ENCODE measurements around the gene PLEKHB1. TPM values are rescaled to one million over a fixed set of nuclear protein-coding genes. Genes with fewer than 3 reads are reported as not detected.

Gene PLEKHB1
- polyA plus RNA-seq, 5 donors, result 10.4 to 36.8 (median 11.3) TPM

DNA sequence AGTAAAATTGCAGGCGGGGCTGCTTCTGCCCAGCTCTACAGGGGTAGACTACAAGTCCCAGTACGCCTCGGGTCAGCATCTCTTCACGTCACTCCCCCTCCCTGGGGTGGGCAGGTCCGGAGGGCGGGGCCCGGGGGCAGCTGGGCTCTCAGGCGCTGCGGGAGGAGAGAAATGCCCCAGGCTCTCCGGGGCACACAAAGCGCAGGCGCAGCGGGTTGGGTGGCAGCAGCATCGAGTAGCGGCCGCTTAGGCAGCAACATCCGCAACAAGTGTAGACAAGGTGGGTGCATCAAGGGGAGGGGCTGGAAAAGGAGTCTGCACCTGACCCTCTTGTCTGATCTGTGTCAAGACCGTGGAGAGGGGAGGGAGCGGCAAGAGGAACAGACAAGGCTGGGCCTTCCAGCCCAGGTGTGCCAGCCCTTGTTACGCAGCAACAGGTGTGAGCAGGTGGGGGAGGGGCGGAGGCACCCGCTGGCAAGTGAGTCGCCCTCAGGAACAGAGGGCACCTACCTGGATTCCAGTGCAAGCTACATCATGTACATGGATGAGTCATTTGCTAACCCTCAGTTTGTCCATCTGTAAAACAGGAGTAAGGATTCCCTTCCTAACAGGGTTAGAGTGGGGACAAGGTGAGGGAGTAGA lies 1.2 kb downstream of the PLEKHB1 start:
- peak; percentile 62 to 64 for DNase-seq

GRCh38 chr11:73648121-73648520 lies 1.7 kb downstream of the PLEKHB1 start:
- no peak for DNase-seq

- no peak for DNase-seq
Observed at GRCh38 chr11:73648571-73649046, 2.2 kb downstream of the PLEKHB1 start.

DNA sequence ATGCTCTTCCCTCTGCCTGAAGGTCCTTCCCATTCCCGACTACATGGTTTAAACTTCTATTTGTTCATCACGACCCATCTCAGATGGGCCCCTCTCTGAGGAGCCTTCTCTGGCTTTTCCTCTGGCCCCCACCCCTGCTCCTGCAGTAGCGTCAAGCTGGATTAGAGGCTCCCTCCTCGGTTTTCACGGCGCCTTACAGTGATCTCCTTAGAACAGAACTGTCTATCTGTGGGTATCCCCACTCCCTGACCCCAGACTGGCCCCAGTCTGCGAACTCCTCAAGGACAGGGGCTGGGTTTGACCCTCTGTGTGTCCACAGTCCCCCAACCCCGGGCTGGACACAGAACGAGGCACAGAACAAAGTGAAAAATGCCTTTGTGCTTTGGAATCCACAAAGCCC lies 2.8 kb downstream of the PLEKHB1 start:
- no peak for DNase-seq

GRCh38 chr11:73650400-73650799 lies 4.0 kb downstream of the PLEKHB1 start:
- DNase-seq, result no peak

GRCh38 chr11:73651252-73651651 lies 4.9 kb downstream of the PLEKHB1 start:
- DNase-seq, result no peak

GRCh38 chr11:73651661-73652045 lies 5.3 kb downstream of the PLEKHB1 start:
- DNase-seq, result no peak

DNA sequence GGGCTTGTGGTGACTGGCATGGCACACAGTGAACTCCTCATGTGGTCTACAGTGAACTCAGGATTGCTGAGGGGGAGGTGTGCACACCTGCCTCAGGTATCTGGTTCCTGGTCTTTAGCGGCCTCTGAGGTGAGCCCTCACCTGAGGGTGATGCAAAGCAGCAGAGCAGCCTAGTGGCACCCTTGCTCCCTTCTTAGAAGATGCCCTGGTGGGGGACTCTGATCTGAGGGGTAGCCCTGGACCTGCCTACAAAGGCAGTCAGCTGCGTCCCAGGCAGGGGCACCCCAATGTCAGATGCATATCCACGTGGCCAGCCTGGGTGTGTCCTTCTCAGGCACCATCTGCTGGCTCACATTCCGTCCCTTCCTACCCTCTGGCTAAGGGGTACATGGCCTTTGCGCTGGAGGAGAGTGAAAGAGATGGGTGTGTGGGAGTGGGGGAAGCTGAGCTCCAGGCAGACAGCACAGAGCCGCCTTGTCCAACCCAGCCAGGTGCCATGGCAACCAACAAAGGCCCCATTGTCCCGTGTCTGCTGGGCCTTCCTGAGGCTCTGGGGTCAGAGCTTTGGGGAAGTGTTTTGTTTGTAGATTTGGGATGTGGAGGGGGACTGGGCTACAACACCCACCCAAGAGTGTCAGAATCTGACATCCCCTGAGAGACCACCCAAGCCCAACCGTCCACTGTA lies 5.8 kb downstream of the PLEKHB1 start:
- peak in 1 of 2 donors; percentile 18 for DNase-seq

GRCh38 chr11:73652856-73653559 lies 6.6 kb downstream of the PLEKHB1 start:
- DNase-seq, result no peak

GRCh38 chr11:73653996-73654395 lies 7.6 kb downstream of the PLEKHB1 start:
- no peak for DNase-seq

DNA sequence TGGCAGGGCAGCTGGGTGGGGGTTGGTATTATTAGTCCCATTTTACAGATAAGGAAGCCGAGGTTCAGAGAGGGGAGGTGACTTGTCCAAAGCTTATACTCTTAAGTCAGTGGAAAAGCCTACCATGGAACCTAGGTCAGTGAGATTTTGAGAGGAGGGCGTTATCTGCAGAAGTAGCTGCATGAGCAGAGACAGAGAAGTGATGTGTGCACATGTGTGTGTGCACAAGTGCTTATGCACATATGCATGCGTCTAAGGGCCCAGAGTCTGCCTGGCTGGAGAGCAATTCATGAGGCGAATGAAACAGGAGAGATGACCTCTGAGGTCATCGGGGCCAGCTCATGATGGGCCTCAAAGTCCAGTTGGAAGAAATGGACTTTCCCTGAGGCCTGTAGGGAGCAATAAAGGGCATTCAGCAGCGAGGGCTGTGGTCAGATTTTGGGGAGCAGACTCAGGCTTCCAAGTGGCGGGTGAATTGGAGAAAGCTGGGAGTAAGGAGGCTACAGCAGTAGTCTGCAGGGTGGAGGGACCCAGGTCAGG lies 8.2 kb downstream of the PLEKHB1 start:
- no peak for DNase-seq

DNA sequence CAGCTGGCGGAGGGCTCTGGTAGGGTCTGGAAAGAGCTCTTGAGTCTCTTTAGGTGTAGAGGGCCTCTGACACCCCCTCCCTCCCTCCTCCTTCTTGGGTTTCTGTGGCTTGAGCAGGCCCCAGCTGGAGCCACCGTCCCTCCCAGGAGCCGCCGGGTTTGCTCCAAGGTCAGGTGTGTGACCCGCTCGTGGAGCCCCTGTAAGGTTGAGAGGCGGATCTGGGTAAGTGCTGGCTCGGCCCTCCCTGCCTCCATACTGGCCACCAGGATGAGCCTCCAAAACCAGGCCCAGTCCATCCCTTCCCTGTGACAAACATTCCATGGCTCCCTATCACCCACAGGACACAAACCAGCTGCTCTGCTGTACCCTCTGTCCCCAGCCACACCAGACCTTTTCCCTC lies 9.3 kb downstream of the PLEKHB1 start:
- DNase-seq, result no peak

GRCh38 chr11:73656985-73657384 lies 10.6 kb downstream of the PLEKHB1 start:
- no peak for DNase-seq

DNA sequence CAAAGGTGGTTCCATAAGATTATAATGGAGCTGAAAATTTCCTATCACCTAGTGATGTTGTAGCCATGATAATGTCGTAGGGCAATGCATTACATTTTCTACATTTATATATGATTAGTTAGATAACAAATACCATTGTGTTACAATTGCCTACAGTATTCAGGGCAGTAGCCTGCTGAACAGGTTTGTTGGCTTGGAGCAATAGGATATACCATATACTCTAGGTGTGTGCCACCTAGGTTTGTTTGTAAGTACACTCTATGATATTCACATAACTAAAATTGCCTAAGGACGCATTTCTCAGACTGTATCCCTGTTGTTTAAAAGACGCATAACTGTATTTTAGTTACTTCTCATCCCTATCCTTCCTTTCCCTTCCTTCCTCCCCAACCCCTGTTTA lies 13.6 kb downstream of the PLEKHB1 start:
- DNase-seq, result no peak

DNA sequence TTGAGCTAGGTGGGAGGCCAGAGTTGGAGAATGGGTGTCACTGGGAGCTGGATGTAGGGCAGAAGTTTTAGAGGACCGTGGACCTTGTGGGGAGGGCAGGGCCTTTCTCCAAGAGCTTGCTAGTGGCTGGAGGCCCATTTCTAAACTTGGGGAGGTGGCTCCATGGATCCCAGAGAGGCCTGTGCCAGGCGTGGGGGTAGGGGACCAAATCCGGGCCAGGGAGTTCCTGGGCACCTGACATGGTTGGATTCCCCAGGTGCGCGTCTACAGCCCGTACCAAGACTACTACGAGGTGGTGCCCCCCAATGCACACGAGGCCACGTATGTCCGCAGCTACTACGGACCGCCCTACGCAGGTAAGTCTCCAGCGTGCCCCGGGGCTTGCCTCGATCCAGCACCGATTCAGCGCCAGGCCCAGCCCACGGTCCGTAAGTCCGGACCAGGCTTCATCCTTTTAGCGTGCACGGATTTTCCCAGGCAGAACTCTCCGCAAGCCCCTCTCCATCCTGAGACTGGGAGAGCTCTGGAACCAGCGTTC lies 14.2 kb downstream of the PLEKHB1 start:
- DNase-seq, result peak in 1 of 2 donors; percentile 16

DNA sequence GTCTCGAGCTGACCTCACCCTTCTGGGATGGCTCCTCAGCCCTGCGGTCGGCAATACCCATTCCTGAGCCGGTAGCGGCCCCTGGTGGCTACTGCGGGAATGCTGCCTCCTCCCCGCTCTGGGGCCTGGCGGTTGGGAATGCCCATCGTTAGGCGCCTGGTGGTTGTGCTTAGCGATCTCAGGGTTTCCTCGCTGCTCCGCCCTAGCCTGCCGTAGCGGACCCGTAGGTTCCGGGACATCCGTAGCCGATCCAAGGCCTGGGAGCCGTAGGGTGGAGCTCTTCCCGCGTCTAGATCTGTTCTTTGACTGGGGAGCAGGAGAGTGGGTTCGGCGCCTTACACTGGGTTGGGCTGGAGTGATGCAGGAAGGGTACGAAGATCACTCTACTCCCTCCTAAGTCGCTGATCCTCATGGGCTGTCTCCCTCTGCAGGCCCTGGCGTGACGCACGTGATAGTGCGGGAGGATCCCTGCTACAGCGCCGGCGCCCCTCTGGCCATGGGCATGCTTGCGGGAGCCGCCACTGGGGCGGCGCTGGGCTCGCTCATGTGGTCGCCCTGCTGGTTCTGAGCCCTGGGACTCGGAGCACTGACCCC lies 14.8 kb downstream of the PLEKHB1 start:
- peak; percentile 80 to 87 for DNase-seq

DNA sequence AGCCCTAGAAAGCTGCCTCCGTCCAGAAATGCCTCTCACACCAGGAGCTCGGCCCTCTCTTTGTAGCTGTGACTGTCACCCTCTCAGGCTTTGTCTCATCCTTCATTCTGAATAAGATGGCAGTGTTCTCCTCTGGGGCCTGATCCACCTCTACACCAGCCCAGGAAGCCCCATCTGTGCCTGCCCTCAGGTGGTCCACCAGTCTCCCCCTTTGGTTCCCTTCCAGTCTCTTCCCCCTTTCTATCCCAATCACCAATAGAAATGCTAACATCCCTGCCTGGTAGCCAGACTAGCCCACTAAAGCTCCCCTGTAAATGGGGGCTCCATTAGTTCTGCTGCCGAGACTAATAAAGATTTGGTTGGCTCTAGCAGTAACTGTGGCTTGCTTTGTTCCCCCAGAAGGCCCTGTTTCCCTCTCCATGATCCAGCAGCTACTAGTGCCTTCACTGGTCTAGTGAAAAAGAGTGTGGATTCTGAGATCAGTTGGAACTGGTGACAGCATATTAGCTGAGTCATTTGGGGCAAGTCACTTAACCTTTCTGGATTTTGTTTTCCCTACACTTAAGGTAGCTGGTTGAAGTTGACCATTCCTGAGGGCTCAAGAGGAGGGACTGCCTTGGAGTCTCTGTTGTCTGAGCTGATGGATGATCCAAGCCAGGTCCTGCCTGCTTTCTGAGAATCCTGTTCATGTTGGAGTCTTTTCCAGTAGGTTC lies 16.2 kb downstream of the PLEKHB1 start:
- no peak for DNase-seq

DNA sequence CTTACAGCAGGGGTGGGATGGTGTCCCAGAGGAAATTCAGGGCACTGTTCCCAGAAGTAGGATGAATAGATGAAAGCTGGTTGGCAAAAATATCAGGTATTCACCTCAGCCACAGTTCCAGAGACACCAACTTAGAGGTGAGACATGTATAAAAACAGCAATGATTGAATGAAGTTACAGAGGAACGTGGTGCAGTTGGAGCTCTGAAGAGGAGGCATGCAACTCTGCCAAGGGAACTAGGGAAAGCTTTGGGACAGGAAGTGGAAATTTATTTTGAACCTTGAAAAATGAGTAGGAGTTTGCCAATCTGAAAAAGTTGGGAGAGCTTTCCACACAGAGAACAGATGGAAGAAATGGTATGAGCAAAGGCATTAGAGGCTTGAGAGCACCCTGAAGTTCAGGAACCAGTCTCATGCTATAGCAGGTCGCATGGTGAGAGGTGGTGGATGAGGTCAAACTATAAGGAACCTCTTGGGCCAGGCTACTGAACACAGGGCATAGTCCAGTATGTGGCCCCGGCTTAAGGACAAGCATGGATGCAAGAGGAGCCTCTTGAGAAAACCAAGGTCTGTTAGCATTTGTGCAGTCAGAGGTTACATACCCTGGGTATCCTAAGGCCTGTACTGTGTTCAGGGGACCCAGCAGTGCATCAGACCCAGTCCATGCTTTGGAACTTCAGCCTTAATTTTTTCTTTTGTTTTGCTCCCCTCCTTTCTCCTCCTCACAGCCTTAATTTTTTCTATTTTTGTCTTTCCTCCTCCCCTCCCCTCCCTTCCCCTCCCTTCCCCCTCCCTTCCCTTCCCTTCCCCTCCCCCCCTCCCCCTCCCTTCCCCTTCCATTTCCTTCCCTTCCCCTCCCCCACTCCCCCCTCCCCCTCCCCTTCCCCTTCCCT lies 17.5 kb downstream of the PLEKHB1 start:
- DNase-seq, result no peak

GRCh38 chr11:73664877-73665276 lies 18.5 kb downstream of the PLEKHB1 start:
- no peak for DNase-seq

GRCh38 chr11:73667891-73668290 lies 21.5 kb downstream of the PLEKHB1 start:
- DNase-seq, result no peak

All from right lung (tissue), 5 donors.